T-helper 9 cell (primary cell): ENCODE results near the gene SLC25A29.
"Not testable (repeated sequence)": the region's sequence is repeated elsewhere in the genome, so short reads cannot be mapped to it uniquely, and the experiment has no call there.

ENCODE experiments used
- DNase-seq: peaks from one replicate; pipeline ENCODE4 v3.0.0-alpha.2; 2020

SLC25A29 gene

DNA sequence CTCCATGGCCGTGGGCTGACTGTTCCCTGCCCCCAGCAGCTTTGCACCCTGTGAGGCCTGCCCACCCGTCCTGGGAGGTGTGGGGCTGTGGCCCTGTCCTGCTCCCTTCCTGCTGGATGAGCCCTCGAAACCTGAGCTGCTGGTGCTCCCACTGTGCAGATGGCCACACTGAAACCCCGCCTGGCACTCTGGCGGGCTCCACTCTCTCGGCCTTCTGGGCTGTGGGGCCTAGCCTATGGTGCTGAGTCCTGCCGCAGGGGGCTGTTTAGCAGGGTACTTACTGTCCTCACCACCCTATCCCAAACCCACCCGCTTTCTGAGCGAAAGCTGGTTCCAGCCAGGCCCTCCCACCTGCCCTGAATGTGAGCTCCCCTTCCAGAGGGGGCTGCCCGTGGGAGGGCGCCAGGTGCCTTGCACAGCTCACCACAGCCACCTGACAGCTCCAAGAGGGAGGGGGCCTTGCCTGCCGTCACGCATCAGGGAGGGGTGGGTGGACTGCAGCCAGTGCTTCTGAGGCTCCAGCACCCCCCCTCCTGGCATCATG is 24.2 kb upstream of the SLC25A29 start:
- DNase-seq, result no peak

DNA sequence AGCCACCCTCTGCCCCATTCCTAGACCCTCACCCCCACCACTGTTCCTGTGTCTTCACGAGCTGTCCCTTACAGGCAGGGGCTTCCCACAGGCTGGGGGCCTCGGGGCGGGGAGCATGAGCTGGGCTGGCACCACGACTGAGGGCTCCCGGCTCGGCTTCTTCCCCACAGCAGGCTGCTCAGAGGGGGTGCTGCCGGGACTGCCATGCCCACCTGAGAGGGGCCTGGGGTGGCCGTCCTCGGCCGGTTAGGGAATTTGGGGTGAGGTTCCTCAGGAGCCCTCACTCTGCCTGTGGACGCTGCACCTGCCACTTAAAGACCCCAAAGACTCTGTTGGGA is 23.7 kb upstream of the SLC25A29 start:
- no peak for DNase-seq

DNA sequence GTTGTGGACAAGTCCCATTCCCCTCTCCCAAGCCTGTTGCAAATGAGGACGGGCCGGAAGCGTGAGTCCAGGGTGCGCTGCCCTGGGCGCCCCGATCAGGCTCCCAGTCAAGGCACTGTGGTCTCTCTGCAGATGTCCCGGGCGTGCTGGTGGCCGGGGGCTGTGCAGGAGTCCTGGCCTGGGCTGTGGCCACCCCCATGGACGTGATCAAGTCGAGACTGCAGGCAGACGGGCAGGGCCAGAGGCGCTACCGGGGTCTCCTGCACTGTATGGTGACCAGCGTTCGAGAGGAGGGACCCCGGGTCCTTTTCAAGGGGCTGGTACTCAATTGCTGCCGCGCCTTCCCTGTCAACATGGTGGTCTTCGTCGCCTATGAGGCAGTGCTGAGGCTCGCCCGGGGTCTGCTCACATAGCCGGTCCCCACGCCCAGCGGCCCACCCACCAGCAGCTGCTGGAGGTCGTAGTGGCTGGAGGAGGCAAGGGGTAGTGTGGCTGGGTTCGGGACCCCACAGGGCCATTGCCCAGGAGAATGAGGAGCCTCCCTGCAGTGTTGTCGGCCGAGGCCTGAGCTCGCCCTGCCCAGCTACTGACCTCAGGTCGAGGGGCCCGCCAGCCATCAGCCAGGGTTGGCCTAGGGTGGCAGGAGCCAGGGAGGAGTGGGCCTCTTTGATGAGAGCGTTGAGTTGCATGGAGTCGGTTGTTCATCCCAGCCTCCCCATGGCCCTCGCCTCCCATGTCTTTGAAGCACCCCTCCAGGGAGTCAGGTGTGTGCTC is 23.2 kb upstream of the SLC25A29 start:
- DNase-seq, result no peak

DNA sequence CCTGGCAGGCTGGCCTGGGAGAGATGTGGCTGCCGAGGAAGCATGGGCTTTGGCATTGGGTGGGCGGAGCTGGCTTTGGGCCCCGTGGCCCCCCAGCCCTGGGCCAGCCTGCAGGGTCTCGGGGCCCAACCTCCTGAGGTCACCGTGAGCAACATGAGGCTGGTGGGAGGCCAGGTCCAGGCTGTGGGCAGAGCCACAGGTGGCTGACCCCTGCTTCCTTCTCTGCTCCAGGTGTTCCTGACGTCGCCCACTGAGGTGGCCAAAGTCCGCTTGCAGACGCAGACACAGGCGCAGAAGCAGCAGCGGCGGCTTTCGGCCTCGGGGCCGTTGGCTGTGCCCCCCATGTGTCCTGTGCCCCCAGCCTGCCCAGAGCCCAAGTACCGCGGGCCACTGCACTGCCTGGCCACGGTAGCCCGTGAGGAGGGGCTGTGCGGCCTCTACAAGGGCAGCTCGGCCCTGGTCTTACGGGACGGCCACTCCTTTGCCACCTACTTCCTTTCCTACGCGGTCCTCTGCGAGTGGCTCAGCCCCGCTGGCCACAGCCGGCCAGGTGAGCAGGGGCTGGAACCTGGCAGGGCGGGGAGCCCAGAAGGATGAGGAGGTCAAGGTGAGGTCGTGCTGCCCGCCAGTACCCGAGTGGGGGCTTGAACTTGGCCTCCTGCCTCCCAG is 22.4 kb upstream of the SLC25A29 start:
- no peak for DNase-seq

DNA sequence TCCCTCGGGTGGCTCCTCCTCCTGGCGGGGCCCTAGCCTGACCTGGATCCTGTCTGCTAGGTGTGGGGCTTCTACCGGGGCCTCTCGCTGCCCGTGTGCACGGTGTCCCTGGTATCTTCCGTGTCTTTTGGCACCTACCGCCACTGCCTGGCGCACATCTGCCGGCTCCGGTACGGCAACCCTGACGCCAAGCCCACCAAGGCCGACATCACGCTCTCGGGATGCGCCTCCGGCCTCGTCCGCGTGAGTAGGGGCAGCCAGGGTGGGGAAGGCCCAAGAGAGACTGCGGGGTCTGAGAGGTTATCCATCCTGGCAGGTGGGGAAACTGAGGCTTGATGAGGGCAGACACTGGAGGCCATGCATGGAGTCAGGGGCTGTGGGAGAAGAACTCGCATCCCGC is 20.9 kb upstream of the SLC25A29 start:
- no peak for DNase-seq

DNA sequence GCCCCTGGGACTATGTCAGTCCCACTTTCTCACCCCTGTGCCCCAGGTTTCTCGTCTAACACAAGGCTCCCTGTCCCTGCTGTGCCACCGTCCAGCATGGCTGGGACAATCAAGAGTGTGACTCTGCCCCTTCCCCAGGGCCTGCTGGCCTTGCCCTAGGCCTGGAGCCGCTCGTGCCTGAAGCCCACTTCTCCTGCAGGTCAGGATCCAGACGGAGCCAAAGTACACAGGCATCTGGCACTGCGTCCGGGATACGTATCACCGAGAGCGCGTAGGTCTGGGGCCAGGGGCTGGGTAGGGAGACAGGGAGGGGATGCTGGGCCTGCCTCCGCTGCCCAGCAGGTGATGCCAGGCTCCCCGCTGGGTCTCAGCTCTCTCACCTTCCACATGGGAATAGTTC is 19.7 kb upstream of the SLC25A29 start:
- DNase-seq, result no peak

DNA sequence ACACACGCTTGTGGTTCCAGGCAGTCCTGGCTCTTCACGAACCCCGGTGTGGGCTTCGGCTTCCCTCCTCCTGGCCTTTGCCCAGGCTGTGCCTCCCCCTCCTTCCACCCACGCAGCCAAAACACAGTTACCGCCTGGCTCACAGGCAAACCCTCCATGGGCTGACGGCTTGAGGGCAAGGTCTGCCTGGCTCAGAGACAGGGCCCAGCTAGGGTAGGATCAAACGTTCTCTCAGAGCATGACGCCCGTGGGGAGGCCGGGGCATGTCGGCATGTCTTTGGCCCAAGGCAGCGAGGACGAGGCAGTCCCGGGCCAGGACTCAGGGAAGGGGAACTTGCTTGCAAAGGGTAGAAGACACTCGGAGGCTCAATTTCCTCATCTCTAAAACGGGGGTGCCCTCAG is 19.0 kb upstream of the SLC25A29 start:
- no peak for DNase-seq

DNA sequence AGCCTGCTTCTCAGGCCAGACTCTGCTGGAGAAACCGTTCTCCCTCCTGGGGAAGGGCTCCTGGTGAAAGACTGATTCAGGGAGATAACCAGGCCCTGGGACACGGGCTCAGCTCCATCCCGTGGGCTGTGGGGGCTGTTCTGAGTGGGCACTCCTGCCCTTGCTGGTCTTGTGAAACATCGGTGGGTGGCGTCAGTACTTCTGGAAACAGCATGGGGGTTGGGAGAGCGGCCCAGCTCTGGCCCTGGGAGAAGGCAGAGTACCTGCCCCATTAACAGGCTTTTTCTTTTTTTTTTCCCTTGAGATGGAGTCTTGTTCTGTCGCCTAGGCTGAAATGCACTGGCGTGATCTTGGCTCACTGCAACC is 17.7 kb upstream of the SLC25A29 start:
- DNase-seq, result no peak

DNA sequence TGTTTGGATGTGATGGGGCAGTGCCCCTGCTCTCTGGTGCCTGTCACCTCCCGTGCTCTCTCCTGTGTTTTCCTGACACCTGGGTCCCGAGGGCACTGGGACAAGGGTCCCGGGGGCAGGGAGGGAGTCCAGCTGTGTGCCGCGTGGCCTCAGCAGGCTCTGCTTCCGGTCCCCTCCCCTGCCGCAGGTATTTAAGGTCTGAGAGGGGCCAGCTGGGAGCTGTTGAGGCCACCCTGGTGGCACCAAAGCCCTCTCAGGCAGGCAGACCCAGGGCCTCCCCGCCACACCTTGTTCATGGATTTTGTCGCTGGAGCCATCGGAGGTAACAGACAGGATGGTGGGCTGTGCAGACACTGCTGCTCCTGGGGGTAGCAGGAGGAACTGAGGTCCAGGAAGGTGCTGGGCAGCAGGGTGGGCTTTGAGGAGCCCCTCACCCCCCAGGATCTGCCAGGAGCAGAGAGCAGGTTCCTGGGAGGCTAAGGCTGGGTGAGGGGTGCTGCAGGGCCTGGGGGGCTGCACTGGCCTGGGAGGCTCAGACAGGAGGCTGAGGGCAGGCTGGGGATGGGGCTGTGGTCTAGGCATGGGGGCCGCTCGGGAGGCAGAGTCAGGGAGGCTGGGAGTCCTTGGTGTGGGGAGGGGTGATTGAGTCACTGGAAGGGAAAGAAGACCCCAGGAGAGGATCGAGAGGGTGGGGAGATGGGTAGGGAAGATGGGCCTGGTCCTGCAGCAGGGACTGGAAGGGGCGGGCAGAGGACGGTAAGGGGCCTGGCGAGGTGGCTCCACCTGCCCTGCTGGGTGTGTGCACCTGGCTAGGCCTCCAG is 17.1 kb upstream of the SLC25A29 start, which contains the start of gene SLC25A47:
TSS of gene SLC25A47 (plus strand) at position 219 of the 821 bp plus-strand sequence. CDS start at position 295, 76 bp downstream.
- no peak for DNase-seq

DNA sequence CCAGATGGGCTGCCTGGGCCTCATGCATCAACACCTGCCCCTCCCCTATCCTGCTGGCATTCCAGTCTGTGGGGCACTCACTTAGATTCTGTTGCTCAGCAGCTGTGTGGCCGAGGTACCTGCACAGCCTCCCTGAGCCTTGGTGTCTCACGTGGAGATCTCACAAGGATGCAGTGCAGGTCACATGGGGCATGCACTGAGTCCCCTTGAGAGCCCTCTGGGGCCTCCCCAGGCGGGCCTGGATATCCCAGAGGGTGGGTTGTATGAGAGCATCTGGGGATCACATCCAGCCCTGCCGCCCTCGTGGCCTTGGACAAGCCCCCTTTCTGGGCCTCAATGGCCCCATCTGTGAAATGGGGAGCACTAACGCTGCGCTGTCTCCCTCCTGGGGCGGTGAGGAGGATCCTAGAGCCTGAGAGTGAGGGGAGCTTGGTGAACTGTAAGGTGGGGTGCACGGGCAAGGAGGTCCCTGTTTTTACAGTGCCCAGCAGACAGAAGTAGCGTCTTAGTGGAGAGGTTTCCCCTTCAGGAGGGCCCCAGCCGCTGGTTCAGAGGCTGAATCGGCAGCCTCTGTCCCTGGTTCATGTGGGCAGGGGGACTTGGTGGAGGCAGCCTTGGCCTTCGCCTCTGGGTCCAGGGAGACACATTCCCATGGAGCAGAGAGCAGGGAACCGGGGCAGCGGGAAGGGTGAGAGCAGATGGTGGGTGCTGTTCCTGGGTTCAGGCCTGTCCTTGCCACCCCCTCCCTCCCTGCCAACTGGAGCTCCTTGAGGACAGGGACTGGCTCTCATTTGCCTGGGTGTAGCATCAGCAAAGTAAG is 16.1 kb upstream of the SLC25A29 start:
- no peak for DNase-seq

DNA sequence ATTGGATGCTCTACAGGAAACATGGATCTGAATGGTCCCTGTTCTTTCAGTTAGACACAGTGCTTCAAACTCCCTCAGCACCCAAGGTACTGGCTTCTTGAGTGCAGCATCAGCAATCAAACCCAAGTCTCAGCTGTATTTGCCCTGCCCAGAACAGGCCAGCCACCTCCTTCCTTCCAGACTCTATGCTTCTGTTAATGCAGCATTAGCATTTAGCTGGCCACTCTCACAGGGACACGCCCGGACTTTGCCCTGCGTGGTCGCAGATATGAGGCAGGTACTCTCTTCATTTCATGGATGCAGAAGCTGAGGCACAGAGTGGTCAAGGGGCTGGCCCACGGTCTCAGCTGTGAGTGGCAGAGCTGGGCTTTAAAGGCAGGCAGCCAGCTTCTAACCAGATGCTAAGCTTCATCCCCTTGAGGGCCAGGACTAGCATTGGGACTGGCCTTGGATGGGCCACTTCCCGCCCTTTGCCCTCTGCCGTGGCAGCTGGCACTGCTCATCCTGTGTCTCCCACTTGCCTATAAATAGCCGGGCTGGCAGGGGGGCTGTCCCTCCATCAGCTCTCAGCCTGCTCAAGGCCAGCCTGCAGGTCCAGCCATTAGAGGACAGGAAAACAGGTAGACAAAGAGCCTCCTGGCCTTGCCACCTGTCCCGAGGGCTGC is 15.4 kb upstream of the SLC25A29 start:
- no peak for DNase-seq

DNA sequence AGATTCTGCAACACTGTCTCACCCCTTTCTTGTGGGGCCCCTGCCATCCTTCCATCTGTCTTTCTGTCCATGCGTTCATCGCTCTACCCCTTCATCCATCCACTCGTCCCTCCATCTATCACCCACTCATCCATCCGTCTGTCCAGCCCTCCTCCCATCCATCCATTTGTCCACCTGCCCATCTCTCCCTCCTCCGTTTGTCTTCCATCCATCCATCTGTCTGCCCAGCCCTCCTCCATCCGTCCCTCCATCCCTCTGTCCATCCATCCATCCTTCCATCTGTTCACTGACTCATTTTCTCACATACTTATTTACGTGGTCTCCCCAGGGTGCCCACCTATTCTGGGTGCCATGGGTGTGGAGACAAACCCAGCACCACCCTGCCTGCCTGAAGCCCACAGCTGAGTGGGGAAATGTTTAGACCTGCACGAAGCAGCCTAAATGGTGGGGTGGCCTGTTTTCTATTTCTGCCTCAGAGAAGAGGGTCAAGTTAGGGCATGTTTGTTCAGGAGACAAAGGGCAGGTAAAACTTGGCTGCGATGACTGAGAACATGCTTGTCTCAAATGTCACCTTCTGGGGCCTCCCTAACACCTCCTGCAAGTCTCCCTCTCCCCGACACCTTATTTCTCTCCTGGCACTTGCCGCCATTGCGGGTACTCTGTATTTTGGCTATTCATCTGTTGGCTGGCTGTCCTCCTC is 14.1 kb upstream of the SLC25A29 start:
- no peak for DNase-seq

DNA sequence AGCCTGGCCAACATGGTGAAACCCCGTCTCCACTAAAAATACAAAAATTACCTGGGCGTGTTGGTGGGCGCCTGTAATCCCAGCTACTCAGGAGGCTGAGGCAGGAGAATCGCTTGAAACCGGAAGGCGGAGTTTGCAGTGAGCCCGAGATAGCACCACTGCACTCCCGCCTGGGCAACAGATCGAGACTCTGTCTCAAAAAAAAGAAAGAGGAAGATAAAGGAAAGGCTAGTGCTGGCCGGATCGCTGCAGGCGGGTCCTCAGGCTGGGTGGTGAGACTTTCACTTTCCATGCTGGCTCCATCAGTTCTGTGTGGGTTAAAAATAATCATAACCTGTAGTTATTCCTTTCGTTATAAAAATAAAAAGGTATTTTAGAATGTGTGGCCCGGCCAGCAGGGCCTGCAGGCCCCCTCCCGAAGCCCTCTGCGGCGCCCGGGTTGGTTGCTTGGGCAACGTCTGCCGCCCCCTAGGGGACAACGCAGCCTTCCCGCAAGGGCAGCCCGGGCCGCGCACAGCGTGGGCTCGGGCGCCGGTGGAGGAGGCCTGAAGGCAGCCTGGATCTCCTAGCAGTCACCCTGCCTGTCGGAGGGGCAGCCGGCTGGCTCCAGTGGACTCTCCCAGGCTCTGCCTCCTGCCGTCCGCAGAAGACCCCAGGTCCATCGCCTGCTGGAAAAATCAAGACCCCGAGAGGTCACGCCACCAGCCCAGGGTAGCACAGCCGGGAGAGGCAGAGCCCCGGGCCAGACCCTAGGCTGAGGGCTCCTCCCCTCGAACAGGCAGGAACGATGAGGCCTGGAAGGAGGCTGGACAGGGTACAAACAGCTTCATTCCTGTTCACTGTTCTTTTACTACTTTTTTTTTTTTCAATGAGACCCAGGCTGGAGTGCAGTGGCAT is 11.9 kb upstream of the SLC25A29 start:
- peak; percentile 60 for DNase-seq

DNA sequence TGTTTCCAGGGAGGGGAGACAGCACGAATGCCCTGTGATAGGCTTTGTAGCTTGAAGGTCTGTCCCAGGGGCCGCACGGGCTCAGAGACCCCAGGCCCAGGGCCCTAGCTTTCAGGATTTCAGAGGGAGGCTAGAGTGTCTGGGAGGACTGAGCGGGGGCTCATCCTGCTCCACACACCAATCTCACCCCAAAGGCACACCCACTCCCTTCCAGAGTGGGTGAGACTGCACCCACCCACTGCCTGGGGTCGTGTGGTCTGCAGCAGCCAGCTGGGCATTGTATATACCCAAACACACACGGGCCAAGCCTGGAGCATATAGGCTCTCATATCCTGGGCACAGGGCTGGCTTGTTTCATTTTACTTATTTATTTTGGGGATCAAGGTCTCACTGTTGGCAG is 11.1 kb upstream of the SLC25A29 start:
- no peak for DNase-seq

DNA sequence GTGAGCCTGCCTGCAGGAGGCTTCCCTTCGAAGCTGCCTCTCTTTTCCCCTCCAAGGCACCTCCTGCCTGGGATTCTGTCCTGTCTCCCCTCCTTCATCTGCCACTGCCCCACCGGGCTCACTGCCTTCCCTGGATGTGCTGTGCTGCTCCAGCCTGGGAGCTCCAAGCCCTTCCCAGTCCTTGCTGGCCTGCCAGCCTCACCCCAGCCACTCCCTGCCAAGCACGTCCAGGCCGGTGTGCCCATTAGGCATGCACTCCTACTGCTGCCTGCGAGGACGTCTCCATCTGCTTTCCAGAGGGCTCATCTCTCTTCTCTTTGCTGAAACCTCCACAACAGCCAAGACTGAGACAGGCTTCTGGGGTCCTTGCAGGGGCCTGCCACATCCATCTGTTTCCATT is 8.5 kb upstream of the SLC25A29 start:
- no peak for DNase-seq

DNA sequence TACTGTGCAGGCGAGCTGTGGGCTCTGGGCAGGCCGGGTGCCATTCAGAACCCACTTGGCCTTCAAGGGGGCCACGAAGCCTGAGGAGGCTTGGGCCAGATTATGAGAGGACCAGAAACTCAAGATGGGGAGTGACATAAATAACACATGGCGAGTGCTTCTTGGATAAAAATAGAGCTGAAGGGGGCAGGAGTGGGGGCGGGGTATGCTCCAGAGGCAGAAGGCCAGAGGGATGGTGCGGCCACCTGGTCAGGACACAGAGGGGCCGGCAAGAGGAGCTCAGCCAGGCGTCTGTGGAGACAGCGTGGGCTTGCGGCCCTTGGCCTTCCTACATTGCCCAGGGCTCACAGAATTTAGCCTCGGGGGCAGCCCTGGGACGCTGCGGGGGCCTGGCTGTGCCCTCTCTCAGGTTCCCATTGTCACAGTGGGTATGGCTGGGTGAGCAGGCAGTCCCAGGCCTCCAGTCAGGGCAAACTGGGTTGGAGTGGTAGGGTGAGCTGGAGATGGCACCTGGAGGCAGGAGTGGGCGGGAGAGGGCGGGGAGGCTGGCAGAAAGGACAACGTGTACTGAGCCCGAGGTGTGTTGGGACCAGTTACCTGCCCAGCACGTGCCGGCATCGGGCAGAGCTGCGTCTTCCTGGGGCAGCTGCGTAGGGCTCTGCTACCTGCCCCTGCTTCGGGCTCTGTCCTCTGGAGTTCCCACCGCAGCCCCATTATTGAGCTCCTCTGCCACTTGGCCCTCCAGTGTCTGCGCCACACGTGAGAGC is 7.4 kb upstream of the SLC25A29 start:
- DNase-seq, result no peak

DNA sequence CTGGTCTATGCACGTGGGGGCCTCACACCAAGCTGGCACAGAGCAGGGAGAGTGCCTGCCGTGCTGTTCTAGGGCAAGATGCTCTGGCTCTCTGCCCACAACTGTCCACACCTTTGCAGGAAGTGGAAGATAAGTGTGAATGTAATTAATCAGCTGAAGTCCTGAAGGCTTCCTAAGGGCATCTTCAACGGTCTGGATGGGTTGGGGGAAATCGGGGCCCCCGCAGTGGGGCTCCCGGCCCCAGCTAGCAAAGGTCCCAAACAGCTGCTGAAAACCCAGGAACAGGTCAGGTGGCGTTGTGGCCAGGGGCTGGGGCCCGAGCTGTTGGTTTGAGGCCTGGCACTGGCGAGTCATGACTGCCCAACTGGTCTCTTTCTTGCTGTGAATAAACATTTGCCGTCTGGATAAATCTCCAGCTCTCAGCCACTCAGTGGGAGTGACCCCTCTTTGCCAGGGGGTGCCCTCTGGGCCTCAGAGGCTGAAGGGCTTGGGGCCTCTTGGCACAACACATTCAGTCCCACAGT is 6.7 kb upstream of the SLC25A29 start:
- DNase-seq, result no peak

DNA sequence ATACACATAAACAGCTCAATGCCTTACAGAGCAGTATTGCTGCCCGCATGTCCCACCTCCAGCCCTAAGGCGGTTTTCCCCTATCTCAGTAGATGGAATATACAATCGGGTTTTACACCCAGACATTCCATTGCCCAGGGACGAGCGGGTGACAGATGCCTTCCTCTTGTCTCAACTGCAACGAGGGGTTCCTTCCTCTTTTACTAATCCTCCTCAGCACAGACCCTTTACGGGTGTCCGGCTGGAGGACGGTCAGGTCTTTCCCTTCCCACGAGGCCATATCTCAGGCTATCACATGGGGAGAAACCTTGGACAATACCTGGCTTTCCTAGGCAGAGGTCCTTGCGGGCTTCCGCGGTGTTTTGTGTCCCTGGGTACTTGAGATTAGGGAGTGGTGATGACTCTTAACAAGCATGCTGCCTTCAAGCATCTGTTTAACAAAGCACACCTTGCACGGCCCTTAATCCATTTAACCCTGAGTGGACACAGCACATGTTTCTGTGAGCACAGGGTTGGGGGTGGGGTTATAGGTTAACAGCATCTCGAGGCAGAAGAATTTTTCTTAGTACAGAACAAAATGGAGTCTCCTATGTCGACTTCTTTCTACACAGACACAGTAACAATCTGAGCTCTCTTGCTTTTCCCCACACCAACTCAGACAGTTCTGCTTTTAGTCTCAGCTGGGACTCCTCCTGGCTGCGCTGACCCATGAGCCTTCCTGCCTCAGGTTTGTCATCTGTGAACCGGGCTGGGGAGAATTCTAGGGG is 6.0 kb upstream of the SLC25A29 start:
- not testable (repeated sequence) for DNase-seq
